ENCODE data around the gene LRP10.

GRCh38 chr14:22922294-22922693, 50.8 kb downstream of the LRP10 start:
- TF ChIP-seq POLR2A (IDR thresholded peaks at IDR 0.05): no peak
- TF ChIP-seq, protein P1, sequence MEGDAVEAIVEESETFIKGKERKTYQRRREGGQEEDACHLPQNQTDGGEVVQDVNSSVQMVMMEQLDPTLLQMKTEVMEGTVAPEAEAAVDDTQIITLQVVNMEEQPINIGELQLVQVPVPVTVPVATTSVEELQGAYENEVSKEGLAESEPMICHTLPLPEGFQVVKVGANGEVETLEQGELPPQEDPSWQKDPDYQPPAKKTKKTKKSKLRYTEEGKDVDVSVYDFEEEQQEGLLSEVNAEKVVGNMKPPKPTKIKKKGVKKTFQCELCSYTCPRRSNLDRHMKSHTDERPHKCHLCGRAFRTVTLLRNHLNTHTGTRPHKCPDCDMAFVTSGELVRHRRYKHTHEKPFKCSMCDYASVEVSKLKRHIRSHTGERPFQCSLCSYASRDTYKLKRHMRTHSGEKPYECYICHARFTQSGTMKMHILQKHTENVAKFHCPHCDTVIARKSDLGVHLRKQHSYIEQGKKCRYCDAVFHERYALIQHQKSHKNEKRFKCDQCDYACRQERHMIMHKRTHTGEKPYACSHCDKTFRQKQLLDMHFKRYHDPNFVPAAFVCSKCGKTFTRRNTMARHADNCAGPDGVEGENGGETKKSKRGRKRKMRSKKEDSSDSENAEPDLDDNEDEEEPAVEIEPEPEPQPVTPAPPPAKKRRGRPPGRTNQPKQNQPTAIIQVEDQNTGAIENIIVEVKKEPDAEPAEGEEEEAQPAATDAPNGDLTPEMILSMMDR (IDR thresholded peaks at IDR 0.05): no peak

Data from prostate gland (tissue), 2 donors.